GM10266 (cell line): ENCODE data around the gene FGFR4.

Experiments used
- DNase-seq: peaks from one replicate; pipeline ENCODE4 v3.0.0; 2012; ENCODE audit errors: extremely low spot score
- CTCF ChIP-seq: IDR thresholded peaks from 2 replicates; pipeline ENCODE4 v1.5.1; 2012; ENCODE audit warnings: mild to moderate bottlenecking, low read depth; ENCODE audit not compliant: control insufficient read depth, insufficient read depth; ENCODE audit errors: missing control alignments

The FGFR4 gene

GRCh38 chr5:177097016-177097985, 10.6 kb downstream of the FGFR4 start:
- DNase-seq, result no peak
- no peak for TF ChIP-seq CTCF

- TF ChIP-seq CTCF, result no peak
- no peak for DNase-seq
These were observed 11.4 kb downstream of the FGFR4 start for GRCh38 chr5:177098120-177098469.

GRCh38 chr5:177098470-177099141, 11.9 kb downstream of the FGFR4 start:
- no peak for TF ChIP-seq CTCF
- no peak for DNase-seq

GRCh38 chr5:177099422-177100093, 12.8 kb downstream of the FGFR4 start:
- DNase-seq, result no peak

GRCh38 chr5:177100714-177101121, 14.0 kb downstream of the FGFR4 start:
- no peak for TF ChIP-seq CTCF
- DNase-seq, result no peak

More at GRCh38 chr5:177099422-177100093, 12.8 kb downstream of the FGFR4 start:
- TF ChIP-seq CTCF, result no peak

- TF ChIP-seq CTCF, result no peak
- DNase-seq, result no peak
These were observed 17.0 kb downstream of the FGFR4 start for GRCh38 chr5:177103523-177104253.
